ENCODE measurements around the gene ZFP14.

GRCh38 chr19:36363845-36364244 is 15.2 kb downstream of the ZFP14 start:
- TF ChIP-seq EZH2 (IDR thresholded peaks at IDR 0.05; ENCODE audit: insufficient read depth, poor library complexity, severe bottlenecking) (no peak), EZH2phosphoT487 (IDR thresholded peaks at IDR 0.05; ENCODE audit: insufficient read depth, low read depth) (no peak)

Data from GM23248 (cell line).